NCI-H1436 (cell line): ENCODE data around the gene ARHGAP26.

ENCODE experiments used
- DNase-seq: peaks from one replicate; lab custom pipeline; 2025; lab: John Stamatoyannopoulos, UW

ARHGAP26 gene

GRCh38 chr5:143206196-143207053 lies 436.2 kb downstream of the ARHGAP26 start:
- DNase-seq, result peak; percentile 22

DNA sequence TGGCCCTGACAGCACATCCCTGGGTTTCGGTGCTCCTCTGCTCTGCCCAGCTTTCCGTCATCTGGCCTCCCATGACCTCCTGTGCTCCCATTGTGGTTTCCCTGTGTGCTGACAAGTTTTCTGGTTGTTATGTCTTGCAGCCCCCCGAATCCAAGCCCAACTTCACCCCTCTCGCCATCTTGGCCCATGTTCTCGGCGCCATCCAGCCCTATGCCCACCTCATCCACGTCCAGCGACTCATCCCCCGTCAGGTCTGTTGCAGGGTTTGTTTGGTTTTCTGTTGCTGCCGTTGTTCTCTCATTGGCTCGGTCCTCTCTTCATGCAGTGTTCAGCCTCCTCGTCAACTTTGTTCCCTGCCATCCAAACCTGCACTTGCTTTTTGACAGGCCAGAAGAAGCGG lies 436.9 kb downstream of the ARHGAP26 start:
- no peak for DNase-seq

- no peak for DNase-seq
Observed at GRCh38 chr5:143207563-143208364, 437.6 kb downstream of the ARHGAP26 start.

DNA sequence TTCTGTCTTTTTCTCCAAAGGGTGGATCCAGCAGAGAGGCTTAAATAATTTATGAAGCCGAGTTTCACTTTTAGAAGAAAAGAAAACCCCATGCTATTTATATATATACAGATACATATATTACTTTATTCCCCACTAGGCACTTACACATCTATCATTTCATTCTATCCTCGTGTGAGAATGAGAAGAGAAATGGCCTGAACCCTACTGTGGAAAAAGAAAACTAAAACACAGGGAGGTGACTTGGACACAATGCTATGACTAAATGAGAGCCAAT lies 438.1 kb downstream of the ARHGAP26 start:
- no peak for DNase-seq

GRCh38 chr5:143208781-143209510 lies 438.8 kb downstream of the ARHGAP26 start:
- DNase-seq, result no peak

GRCh38 chr5:143209881-143210395 lies 439.8 kb downstream of the ARHGAP26 start:
- DNase-seq, result no peak

DNA sequence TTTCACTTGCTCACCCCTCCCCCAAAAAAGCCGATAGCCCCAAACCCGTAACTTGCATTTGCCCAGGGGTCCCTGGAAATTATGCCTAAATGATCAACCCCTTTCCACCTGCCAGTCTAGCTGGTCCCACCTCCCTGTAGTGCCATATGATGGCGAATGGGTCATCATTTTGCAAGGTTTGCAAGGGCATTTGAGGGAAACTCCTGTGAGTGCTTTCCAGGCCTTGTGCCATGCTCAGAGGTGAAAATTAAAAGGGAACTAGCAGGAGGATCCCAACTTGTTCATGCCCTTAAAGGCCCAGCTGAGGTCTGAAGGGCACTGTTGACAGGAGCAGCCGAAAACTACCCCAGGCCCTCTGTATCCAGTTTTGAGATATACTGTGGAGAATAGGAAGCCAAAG lies 440.4 kb downstream of the ARHGAP26 start:
- DNase-seq, result no peak

DNA sequence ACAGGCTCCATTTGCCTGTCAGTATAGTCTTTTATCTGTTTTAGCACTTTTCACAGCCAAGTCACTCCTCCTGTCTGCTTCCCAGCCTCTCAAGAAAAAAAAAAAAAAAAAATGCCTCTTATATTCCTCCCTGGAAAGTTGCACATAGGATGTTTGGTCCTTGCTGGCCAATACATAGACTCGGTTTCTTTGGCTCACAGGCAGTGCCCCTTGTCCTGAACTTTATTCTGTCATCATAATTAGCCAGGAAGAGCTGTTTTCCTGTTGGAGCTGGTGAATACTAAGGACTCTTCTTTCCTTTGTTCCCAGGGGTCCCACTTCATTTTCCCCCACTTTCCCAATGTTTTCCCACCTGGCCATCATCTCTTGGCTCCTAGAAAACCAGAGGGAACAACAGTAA lies 442.1 kb downstream of the ARHGAP26 start:
- no peak for DNase-seq

DNA sequence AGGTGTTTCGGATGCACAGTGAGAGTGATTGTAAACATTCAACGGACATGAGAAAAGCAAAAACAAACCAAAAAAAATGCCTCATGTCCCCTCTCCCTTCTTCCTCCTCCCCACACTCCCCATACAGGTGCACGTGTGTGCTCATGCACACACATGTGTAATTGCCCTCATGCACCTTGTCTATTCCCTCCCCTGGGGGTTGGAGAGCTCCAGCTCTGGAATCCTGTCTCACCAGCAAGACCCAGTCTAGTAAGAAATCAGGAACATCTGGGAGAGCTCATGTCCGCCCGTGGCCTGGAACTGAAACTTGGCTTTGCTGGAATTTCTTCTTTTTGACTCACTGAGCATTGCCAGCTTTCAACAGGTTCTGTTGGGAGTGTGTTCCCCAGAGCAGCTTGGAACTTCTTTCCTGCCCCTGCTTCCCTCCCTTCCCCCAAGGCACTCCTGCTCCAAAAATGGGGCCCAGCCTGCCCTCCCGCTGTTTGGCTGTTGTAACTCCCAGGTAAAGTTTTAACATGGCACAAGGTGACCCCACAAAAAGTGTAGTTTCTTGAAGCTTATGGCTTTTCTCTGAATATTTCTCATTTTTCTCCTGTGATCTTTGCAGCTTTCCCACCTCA lies 443.2 kb downstream of the ARHGAP26 start:
- no peak for DNase-seq

- DNase-seq, result no peak
Observed at GRCh38 chr5:143213851-143214363, 443.7 kb downstream of the ARHGAP26 start.

DNA sequence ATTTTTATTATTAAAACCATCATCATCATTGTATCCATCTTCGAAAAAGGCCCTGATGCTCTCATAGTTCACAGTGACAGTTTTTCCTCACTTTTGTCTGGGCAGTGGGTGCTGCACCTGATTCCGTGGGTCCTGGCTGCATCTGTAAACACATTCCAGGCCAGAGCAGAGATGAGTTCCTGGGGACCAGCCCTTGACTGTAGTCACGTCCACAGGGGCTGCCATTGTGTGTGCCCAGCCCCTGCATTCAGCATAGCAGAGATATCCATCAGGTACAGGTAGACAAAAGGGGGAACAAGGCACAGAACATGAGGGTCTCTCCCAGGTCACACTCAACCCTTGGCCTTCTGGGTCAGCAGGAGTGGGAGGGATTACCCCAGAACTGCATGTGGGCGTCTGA lies 444.3 kb downstream of the ARHGAP26 start:
- no peak for DNase-seq

- no peak for DNase-seq
Observed at GRCh38 chr5:143214890-143215289, 444.7 kb downstream of the ARHGAP26 start.

- DNase-seq, result no peak
Observed at GRCh38 chr5:143215690-143216089, 445.5 kb downstream of the ARHGAP26 start.

DNA sequence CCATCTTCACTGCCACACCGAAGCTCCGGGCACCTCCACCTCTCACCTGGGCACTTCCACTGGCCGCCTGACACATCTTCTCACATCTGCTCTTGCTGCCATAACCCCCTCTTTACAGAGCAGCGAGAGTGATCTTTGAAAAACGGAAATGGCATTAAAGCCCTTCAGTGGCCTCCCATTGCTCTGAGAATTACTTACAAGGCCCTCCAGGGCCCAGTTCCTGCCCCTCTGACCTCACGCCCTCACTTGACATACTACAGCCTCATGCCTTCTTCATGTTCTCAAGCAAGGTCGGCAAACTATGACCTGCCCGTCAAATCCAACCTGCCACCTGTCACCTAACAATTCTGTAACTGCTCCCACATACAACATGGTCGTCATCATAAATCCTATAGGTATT lies 446.0 kb downstream of the ARHGAP26 start:
- no peak for DNase-seq

GRCh38 chr5:143217065-143217803 lies 447.1 kb downstream of the ARHGAP26 start:
- DNase-seq, result no peak

DNA sequence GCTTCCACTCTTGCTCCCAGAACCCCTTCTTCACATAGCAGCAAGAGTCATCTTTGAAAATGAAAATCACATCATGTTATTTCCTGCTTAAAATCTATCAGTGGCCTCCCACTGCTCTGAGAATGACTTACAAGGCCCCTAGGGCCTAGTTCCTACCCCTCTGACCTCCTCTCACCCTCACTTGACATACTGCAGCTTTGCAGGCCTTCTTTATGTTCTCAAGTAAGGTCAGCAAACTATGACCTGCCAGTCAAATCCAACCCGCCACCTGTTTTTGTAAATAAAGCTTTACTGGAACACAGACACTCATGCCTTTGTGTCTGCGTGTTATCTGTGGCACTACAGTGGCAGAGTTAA lies 447.6 kb downstream of the ARHGAP26 start:
- no peak for DNase-seq

GRCh38 chr5:143218517-143219170 lies 448.5 kb downstream of the ARHGAP26 start:
- no peak for DNase-seq

DNA sequence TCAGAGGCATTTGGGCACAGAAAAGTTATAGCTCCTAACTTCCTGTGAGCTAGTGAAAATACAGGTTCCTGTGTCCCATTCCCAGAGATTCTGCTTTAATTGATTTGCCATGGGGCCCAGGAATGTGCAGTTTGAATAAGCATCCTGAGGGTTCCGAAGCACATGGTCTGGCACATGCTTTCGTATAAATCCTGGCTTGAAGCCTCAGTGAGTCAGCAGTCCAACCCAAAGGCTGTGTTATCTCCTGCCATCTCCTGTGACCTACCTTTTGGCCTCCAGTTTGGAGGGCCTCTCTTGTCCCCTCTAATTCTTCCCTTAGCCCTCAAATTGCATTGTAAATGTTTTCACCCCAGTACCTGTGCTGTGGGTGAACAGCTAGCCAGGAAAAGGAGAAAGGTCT lies 449.5 kb downstream of the ARHGAP26 start:
- DNase-seq, result no peak

DNA sequence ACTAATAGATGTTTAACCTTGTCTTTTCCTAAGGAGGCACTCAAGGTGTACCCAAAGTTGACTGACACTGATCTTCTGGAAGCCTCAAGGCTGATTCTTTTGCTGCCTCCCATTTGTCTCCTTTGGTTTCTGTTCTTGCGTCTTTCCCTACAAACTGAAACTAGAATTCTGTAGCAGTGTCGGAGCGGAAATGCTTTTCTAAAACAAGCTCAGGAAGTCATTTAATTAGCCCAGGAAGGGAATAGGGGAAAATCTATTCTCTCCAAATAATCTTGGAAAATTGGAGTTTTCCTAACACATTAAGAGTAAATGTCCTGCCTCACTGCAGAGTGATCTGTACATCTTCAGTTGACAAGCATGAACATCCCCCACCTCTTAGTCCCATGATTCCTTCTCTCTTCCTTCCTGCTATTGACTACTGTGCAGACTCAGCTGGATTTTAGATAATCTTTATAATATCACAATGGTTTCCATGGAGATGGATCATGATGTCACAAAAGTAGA lies 450.6 kb downstream of the ARHGAP26 start:
- no peak for DNase-seq
